Fibroblast of mammary gland (primary cell): ENCODE measurements around the gene MAP3K3.

Source experiments
- DNase-seq: peaks from one replicate; pipeline ENCODE4 v3.0.0-alpha.2; 2010; ENCODE audit warnings: low read depth
- H3K4me3 ChIP-seq: 2 replicates; pipeline ENCODE4 v1.5.1; 2011; ENCODE audit warnings: low read depth, mild to moderate bottlenecking, low read length, moderate library complexity; ENCODE audit not compliant: control insufficient read depth
- TF ChIP-seq, protein P1 (sequence below): conservative IDR thresholded peaks from 2 replicates; pipeline ENCODE4 v1.5.1; 2011; ENCODE audit warnings: low read depth, low read length, inconsistent platforms; ENCODE audit not compliant: control insufficient read depth, insufficient read depth

Gene MAP3K3

DNA sequence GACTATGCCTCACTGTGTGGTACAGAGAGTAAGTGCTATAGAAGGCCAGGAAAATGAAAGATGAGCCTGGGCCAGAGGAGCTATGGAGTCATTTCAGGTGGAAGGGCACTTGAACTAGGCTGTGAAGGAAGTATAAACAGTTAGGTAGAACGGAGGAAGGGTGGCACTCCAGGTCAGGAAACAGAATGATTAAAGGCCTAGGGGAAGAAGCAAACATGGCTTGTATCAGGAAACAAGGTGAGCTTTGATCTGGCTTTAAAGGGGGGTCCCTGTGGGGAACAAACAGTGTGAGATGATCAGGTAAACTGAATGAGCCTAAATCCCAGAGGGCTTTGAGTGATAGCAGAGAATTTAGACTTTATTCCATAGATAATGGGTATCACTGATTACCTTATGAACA is 16.9 kb downstream of the MAP3K3 start:
- TF ChIP-seq, protein P1, sequence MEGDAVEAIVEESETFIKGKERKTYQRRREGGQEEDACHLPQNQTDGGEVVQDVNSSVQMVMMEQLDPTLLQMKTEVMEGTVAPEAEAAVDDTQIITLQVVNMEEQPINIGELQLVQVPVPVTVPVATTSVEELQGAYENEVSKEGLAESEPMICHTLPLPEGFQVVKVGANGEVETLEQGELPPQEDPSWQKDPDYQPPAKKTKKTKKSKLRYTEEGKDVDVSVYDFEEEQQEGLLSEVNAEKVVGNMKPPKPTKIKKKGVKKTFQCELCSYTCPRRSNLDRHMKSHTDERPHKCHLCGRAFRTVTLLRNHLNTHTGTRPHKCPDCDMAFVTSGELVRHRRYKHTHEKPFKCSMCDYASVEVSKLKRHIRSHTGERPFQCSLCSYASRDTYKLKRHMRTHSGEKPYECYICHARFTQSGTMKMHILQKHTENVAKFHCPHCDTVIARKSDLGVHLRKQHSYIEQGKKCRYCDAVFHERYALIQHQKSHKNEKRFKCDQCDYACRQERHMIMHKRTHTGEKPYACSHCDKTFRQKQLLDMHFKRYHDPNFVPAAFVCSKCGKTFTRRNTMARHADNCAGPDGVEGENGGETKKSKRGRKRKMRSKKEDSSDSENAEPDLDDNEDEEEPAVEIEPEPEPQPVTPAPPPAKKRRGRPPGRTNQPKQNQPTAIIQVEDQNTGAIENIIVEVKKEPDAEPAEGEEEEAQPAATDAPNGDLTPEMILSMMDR: no peak
- DNase-seq: no peak
- no peak overlapping the region for H3K4me3 ChIP-seq

DNA sequence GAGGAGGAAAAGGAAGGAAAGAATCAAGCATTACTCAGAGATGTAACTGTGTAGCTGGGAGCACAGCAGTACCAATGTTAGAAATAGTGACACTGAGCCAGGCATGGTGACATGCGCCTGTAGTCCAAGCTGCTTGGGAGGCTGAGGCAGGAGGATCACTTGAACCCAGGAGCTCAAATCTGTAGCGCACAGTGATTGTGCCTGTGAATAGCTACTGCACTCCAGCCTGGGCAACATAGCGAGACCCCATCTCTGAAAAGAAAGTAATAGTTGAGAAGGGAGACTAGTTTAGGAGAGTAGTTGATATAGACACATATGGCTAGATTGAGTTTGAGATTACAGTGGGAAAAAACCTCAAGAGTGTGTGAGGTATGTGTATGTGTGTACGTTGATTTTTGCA is 17.8 kb downstream of the MAP3K3 start:
- TF ChIP-seq, protein P1: no peak
- DNase-seq: no peak
- H3K4me3 ChIP-seq: no peak overlapping the region

DNA sequence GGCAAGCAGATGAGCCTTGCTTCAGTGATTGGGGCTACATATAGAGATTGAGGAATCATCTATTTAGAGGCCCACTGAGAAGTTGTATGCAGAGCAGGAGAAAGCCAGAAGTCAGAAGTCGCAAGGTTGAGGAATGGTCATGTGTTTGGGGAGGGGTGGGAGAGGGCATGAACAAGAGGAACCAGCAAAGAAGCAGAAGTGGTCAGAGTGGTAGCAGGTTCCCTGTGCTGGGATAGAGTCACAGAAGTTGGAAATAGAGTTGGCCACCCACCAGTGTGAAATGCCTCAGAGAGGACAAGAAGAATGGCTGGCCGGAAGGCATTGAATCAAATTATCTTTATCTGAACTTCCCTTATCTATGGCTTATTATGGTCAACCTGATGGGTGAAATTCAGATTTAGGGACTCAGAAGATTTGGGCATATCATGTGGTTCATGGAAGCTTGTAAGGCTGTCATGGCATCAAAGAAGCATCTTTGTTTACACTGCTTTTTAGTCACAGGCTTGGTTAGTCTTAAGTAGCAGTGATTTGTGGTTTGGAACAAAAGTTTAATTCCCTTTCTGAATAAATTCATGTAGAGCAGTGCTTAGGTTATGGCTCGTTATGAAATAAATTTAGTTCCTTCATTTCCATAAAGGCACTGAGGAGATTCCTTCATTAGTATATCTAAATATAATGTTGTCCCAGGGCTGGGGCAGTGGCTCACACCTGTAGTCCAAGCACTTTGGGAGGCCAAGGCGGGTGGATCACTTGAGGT is 19.7 kb downstream of the MAP3K3 start:
- TF ChIP-seq, protein P1: no peak
- no peak overlapping the region for H3K4me3 ChIP-seq
- no peak for DNase-seq

DNA sequence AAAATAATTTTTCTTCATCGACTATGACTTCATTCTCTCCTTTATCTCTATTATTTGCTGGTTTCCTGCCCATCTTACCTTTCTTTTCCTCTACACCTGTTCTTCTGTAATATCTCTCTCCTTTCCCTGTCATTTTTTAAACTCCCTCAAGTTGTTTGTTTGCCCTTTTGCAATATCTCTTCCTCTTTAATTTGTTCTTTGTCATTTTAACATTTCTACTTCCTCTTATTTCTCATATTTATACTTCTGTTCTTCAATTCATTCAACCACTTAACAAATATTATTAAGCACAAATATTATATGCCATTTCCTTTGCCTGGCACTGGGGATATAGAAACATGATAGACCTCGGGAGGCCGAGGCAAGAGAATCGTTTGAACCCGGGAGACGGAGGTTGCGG is 22.6 kb downstream of the MAP3K3 start:
- TF ChIP-seq, protein P1: no peak
- H3K4me3 ChIP-seq: no peak overlapping the region
- DNase-seq: no peak

DNA sequence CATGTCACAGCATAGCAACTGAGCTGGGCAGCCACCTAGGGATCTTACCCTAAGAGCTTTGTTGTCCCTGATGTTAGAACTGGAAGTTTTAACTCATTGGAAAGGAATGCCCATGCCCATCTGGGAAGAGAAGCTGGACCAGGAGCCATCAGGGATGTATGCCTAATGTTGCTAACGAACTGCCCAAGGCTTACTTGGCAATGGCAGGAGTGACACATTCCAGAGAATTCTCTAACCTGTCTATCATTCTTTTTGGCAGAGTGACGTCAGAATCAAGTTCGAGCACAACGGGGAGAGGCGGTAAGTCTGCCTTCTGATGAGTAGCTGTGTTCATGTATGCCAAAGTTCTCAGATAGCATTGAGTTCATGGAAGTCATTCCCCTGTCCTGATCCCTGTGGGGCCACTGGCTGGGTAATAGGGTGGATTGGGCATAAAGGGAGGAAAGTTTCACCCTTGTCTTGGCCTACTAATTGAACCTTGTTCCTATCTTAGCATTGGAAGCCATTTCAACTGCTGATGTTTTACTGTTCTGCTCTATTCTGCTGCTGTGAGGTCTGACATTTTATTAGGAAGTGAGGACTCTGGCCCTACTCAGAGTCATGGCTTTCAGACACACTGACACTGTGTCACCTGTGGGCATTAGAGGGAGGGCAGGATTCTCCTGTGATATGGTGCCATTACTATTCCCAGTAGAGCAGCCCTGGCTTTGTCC is 23.7 kb downstream of the MAP3K3 start:
- H3K4me3 ChIP-seq: no peak overlapping the region
- no peak for DNase-seq
- TF ChIP-seq, protein P1: no peak

DNA sequence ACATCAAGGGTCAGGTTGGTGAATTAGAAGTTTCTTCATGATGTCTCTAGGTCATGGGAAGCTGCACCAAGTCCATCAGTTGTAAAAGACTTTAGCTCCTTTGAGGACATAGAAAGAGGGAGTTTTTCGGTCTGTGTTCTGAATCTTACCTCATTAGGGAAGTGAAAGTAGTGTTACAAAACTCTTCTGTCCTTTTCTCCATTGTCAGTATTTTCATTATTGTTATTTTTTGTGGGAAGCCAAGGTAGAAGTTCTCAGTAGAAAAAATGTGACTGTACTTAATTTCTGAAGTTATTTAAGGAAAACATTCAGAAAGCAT is 24.2 kb downstream of the MAP3K3 start:
- DNase-seq: no peak
- no peak overlapping the region for H3K4me3 ChIP-seq
- TF ChIP-seq, protein P1: no peak
